Measurements from ENCODE around the gene TRDN. TPM values are rescaled to one million over a fixed set of nuclear protein-coding genes. Genes with fewer than 3 reads are reported as not detected.

The TRDN gene
- total RNA-seq, 1 donor from 2014 or later, result 0.06 TPM

- no peaks in the 10 kb centered on the region for H3K79me2 ChIP-seq (ENCODE audit: low read depth)
- no peak overlapping the region for H2AFZ ChIP-seq (replicated peaks)
- H3F3A ChIP-seq (ENCODE audit: low read depth), result no peaks in the 10 kb centered on the region
- H4K20me1 ChIP-seq (ENCODE audit: low read depth), result no peaks in the 10 kb centered on the region
- no peak overlapping the region for H3K27ac Mint-ChIP-seq
- no peaks in the 10 kb centered on the region for H3K4me1 ChIP-seq
- no peaks in the 10 kb centered on the region for H3K4me1 Mint-ChIP-seq
- H3K36me3 Mint-ChIP-seq, result no peaks in the 10 kb centered on the region
- H3K4me3 ChIP-seq, result no peak overlapping the region
- H3K27me3 ChIP-seq, result no peaks in the 10 kb centered on the region
- no peaks in the 10 kb centered on the region for H3K36me3 ChIP-seq
- H3K9me3 ChIP-seq (ENCODE audit: low read depth), result no peaks in the 10 kb centered on the region
- no peak overlapping the region for H3K4me3 Mint-ChIP-seq
- no peaks in the 10 kb centered on the region for H3K27me3 Mint-ChIP-seq (ENCODE audit: insufficient read depth, low read depth)
- H3K9me3 Mint-ChIP-seq, result no peaks in the 10 kb centered on the region
- DNase-seq (ENCODE audit: low spot score), result no peak
- H3K9ac ChIP-seq, result no peak overlapping the region
- H3K27ac ChIP-seq, result no peak overlapping the region
- no peak overlapping the region for H3K4me2 ChIP-seq
- TF ChIP-seq EZH2phosphoT487 (IDR thresholded peaks at IDR 0.05), result no peak
- TF ChIP-seq, protein P1, sequence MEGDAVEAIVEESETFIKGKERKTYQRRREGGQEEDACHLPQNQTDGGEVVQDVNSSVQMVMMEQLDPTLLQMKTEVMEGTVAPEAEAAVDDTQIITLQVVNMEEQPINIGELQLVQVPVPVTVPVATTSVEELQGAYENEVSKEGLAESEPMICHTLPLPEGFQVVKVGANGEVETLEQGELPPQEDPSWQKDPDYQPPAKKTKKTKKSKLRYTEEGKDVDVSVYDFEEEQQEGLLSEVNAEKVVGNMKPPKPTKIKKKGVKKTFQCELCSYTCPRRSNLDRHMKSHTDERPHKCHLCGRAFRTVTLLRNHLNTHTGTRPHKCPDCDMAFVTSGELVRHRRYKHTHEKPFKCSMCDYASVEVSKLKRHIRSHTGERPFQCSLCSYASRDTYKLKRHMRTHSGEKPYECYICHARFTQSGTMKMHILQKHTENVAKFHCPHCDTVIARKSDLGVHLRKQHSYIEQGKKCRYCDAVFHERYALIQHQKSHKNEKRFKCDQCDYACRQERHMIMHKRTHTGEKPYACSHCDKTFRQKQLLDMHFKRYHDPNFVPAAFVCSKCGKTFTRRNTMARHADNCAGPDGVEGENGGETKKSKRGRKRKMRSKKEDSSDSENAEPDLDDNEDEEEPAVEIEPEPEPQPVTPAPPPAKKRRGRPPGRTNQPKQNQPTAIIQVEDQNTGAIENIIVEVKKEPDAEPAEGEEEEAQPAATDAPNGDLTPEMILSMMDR (IDR thresholded peaks at IDR 0.05), result no peak
- TF ChIP-seq EZH2 (IDR thresholded peaks at IDR 0.05), result no peak
Observed at GRCh38 chr6:123616942-123617341, 19.8 kb downstream of the TRDN start.

DNA sequence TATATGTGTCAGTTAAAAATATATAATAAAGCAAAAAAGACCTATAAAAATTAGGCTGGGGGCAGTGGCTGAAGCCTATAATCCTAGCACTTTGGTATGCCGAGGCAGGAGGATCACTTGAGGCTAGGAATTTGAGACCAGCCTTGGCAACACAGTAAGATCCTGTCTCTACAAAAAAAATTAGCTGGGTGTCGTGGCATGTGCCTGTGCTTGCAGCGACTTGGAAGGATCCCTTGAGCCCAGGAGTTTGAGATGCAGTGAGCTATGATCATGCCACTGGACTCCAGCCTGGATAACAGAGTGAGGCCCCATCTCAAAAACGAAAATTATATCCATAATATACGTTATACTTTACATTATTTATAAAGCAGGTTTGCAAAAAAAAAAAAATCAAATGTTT, 20.7 kb downstream of the TRDN start:
- H4K20me1 ChIP-seq (ENCODE audit: low read depth), result no peaks in the 10 kb centered on the region
- Mint-ChIP-seq H3K4me3 (no peak overlapping the region), H3K36me3 (no peaks in the 10 kb centered on the region), H3K27me3 (ENCODE audit: insufficient read depth, low read depth) (no peaks in the 10 kb centered on the region), H3K4me1 (no peaks in the 10 kb centered on the region), H3K27ac (no peak overlapping the region), H3K9me3 (no peaks in the 10 kb centered on the region)
- no peaks in the 10 kb centered on the region for H3K27me3 ChIP-seq
- no peak for DNase-seq (ENCODE audit: low spot score)
- no peak overlapping the region for H2AFZ ChIP-seq (replicated peaks)
- no peaks in the 10 kb centered on the region for H3K36me3 ChIP-seq
- no peak overlapping the region for H3K27ac ChIP-seq
- TF ChIP-seq EZH2 (IDR thresholded peaks at IDR 0.05), result no peak
- H3K9ac ChIP-seq, result no peak overlapping the region
- no peak overlapping the region for H3K4me3 ChIP-seq
- H3F3A ChIP-seq (ENCODE audit: low read depth), result no peaks in the 10 kb centered on the region
- H3K79me2 ChIP-seq (ENCODE audit: low read depth), result no peaks in the 10 kb centered on the region
- H3K9me3 ChIP-seq (ENCODE audit: low read depth), result no peaks in the 10 kb centered on the region
- H3K4me2 ChIP-seq, result no peak overlapping the region
- H3K4me1 ChIP-seq, result no peaks in the 10 kb centered on the region

DNA sequence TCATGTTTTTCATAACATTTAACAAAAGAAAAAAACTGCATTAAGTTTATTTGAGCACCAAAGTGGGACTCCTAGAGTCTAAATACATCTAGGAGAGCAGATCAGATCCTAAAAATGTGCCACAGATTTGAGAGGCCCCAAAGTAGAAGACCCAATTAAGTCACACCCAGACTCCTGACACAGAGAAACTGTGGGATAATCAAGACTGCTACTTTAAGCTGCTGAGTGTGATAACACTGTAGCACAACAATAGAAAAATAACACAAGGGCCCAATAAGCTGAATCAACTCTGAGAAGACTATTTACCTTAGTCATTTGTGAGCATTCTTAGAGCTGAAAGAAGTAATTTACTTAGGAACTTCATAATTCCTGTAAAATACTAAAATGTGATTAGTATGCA, 26.0 kb downstream of the TRDN start:
- Histone ChIP-seq H3F3A (ENCODE audit: low read depth) (no peaks in the 10 kb centered on the region), H3K4me3 (no peak overlapping the region), H3K36me3 (no peaks in the 10 kb centered on the region), H2AFZ (replicated peaks) (peak overlapping the region; percentile 72), H3K4me1 (peaks cover 7% of the 10 kb centered on the region), H3K27ac (no peak overlapping the region), H4K20me1 (ENCODE audit: low read depth) (no peaks in the 10 kb centered on the region), H3K79me2 (ENCODE audit: low read depth) (no peaks in the 10 kb centered on the region), H3K27me3 (no peaks in the 10 kb centered on the region), H3K4me2 (no peak overlapping the region), H3K9ac (no peak overlapping the region), H3K9me3 (ENCODE audit: low read depth) (no peaks in the 10 kb centered on the region)
- H3K4me1 Mint-ChIP-seq, result no peaks in the 10 kb centered on the region
- no peak overlapping the region for H3K27ac Mint-ChIP-seq
- H3K27me3 Mint-ChIP-seq (ENCODE audit: insufficient read depth, low read depth), result no peaks in the 10 kb centered on the region
- H3K9me3 Mint-ChIP-seq, result no peaks in the 10 kb centered on the region
- no peaks in the 10 kb centered on the region for H3K36me3 Mint-ChIP-seq
- TF ChIP-seq, protein P1 (IDR thresholded peaks at IDR 0.05), result no peak
- TF ChIP-seq EZH2 (IDR thresholded peaks at IDR 0.05) (no peak), EZH2phosphoT487 (IDR thresholded peaks at IDR 0.05) (no peak)
- H3K4me3 Mint-ChIP-seq, result no peak overlapping the region
- DNase-seq (ENCODE audit: low spot score), result no peak

DNA sequence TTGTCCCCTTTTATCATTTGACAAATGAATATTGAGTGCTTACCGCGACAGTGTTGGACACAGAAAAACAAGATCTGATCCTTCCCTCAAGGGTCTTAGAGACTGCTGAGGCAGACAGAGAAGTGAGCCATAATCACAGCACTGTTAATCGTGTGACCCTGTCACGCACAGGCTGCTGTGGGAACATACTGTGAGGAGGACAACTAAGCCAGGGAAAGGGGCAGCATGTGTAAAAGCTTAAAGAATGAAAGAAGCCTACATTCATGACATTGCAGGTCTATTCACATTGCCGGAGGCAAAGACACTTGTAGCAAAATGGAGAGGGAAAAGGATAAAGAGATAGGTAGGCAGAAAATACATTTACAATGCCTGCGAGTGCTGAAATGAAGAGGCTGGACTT, 32.7 kb downstream of the TRDN start:
- Histone ChIP-seq H3K4me1 (no peaks in the 10 kb centered on the region), H3K27ac (no peak overlapping the region), H3F3A (ENCODE audit: low read depth) (no peaks in the 10 kb centered on the region), H3K4me2 (no peak overlapping the region), H3K9me3 (ENCODE audit: low read depth) (no peaks in the 10 kb centered on the region), H3K4me3 (no peak overlapping the region), H3K27me3 (no peaks in the 10 kb centered on the region), H3K79me2 (ENCODE audit: low read depth) (no peaks in the 10 kb centered on the region), H3K9ac (no peak overlapping the region), H2AFZ (replicated peaks) (peak overlapping the region; percentile 26), H4K20me1 (ENCODE audit: low read depth) (no peaks in the 10 kb centered on the region), H3K36me3 (no peaks in the 10 kb centered on the region)
- Mint-ChIP-seq H3K27me3 (ENCODE audit: insufficient read depth, low read depth) (no peaks in the 10 kb centered on the region), H3K36me3 (no peaks in the 10 kb centered on the region), H3K9me3 (no peaks in the 10 kb centered on the region), H3K4me1 (peaks cover 9% of the 10 kb centered on the region), H3K4me3 (no peak overlapping the region), H3K27ac (peak overlapping the region; percentile 4)
- TF ChIP-seq, protein P1 (IDR thresholded peaks at IDR 0.05), result no peak
- no peak for TF ChIP-seq EZH2phosphoT487 (IDR thresholded peaks at IDR 0.05)
- TF ChIP-seq EZH2 (IDR thresholded peaks at IDR 0.05), result no peak
- DNase-seq (ENCODE audit: low spot score), result peak; percentile 27
